IMR-90 (cell line): ENCODE results near the gene AUTS2. TPM values are rescaled to one million over a fixed set of nuclear protein-coding genes. Genes with fewer than 3 reads are reported as not detected.

Experiments used
- ATAC-seq: fragments of 200-7000 bp; cut with Tn5 transposase; 2 replicates; pipeline ENCODE4 v1.9.1; 2020; ENCODE audit warnings: low read depth, mild to moderate bottlenecking, moderate library complexity
- BruUV-seq: library from RNA; stranded (reverse); fragments of 400-500 nt; replicated peaks from 2 replicates; lab custom pipeline; 2021; lab: Mats Ljungman, UMichigan
- CTCF ChIA-PET: fragments of 300-600 bp; formaldehyde crosslinking; extraction: SDS; loops from one replicate; lab custom pipeline; 2021; ENCODE audit warnings: antibody characterized with exemption; lab: Yijun Ruan, JAX
- POLR2A ChIA-PET: fragments of 300-600 bp; sonication (Branson Sonifier 250); formaldehyde crosslinking; loops from one replicate; lab custom pipeline; 2022; ENCODE audit warnings: antibody characterized with exemption; ENCODE audit not compliant: unreplicated experiment; lab: Charles Lee
- DNase-seq: peaks from one replicate; pipeline ENCODE4 v3.0.0; 2013
- H2AFZ ChIP-seq: replicated peaks from 2 replicates; pipeline ENCODE3; 2013; ENCODE audit warnings: low read length, mild to moderate bottlenecking; ENCODE audit not compliant: poor library complexity
- H2AK5ac ChIP-seq: 2 replicates; pipeline ENCODE4 v1.6.1; 2013; ENCODE audit warnings: low read depth, low read length, inconsistent platforms
- H2AK9ac ChIP-seq: replicated peaks from 2 replicates; pipeline ENCODE3; 2013; ENCODE audit warnings: mild to moderate bottlenecking, low read depth, low read length, moderate library complexity; ENCODE audit not compliant: poor library complexity
- H2BK120ac ChIP-seq: 2 replicates; pipeline ENCODE4 v1.6.1; 2013; ENCODE audit warnings: low read depth, low read length, inconsistent platforms
- H2BK15ac ChIP-seq: 3 replicates; pipeline ENCODE4 v1.6.1; 2013; ENCODE audit warnings: low read depth, low read length, inconsistent platforms
- H2BK20ac ChIP-seq: 2 replicates; pipeline ENCODE4 v1.6.1; 2013; ENCODE audit warnings: low read depth, mild to moderate bottlenecking, inconsistent platforms, low read length, moderate library complexity
- H2BK5ac ChIP-seq: 2 replicates; pipeline ENCODE4 v1.6.1; 2013; ENCODE audit warnings: mild to moderate bottlenecking, low read depth, low read length, inconsistent platforms; ENCODE audit not compliant: poor library complexity, severe bottlenecking
- H3K14ac ChIP-seq: replicated peaks from 2 replicates; pipeline ENCODE4 v1.6.1; 2013; ENCODE audit warnings: low read depth, low read length, inconsistent platforms
- H3K18ac ChIP-seq: 2 replicates; pipeline ENCODE4 v1.6.1; 2013; ENCODE audit warnings: low read depth, low read length, control low read depth
- H3K23ac ChIP-seq: 2 replicates; pipeline ENCODE4 v1.6.1; 2013; ENCODE audit warnings: low read depth, low read length, inconsistent platforms
- H3K27ac ChIP-seq: 2 replicates; pipeline ENCODE4 v1.5.1; 2013; ENCODE audit warnings: mild to moderate bottlenecking, control low read depth, low read length; ENCODE audit not compliant: insufficient read depth
- H3K27me3 ChIP-seq: 2 replicates; pipeline ENCODE4 v1.6.1; 2013; ENCODE audit warnings: low read length; ENCODE audit not compliant: control insufficient read depth, insufficient read depth
- H3K36me3 ChIP-seq: 2 replicates; pipeline ENCODE4 v1.6.1; 2013; ENCODE audit warnings: low read length, mixed read lengths; ENCODE audit not compliant: control insufficient read depth, insufficient read depth
- H3K4ac ChIP-seq: 2 replicates; pipeline ENCODE4 v1.6.1; 2013; ENCODE audit warnings: low read depth, low read length, inconsistent platforms
- H3K4me1 ChIP-seq: 2 replicates; pipeline ENCODE4 v1.6.1; 2013; ENCODE audit warnings: low read length, mixed read lengths; ENCODE audit not compliant: control insufficient read depth, insufficient read depth
- H3K4me2 ChIP-seq: 2 replicates; pipeline ENCODE4 v1.6.1; 2013; ENCODE audit warnings: low read depth, mild to moderate bottlenecking, control low read depth, low read length, moderate library complexity
- H3K4me3 ChIP-seq: 2 replicates; pipeline ENCODE4 v1.5.1; 2013; ENCODE audit warnings: low read depth, mild to moderate bottlenecking, control low read depth, low read length, moderate library complexity; ENCODE audit not compliant: insufficient read depth
- H3K56ac ChIP-seq: 2 replicates; pipeline ENCODE4 v1.6.1; 2013; ENCODE audit warnings: low read length, inconsistent platforms; ENCODE audit not compliant: insufficient read depth; ENCODE audit errors: extremely low read depth
- H3K79me1 ChIP-seq, 2 experiments: 2 replicates each; pipeline ENCODE4 v1.6.1; 2013; ENCODE audit warnings: low read length in 2 of 2, inconsistent platforms in 1 of 2, low read depth in 1 of 2
- H3K9ac ChIP-seq: 2 replicates; pipeline ENCODE4 v1.6.1; 2013; ENCODE audit warnings: low read depth, low read length, control low read depth
- H3K9me1 ChIP-seq: 2 replicates; pipeline ENCODE4 v1.6.1; 2013; ENCODE audit warnings: low read length, inconsistent platforms; ENCODE audit not compliant: insufficient read depth
- H3K9me3 ChIP-seq: 2 replicates; pipeline ENCODE4 v1.6.1; 2013; ENCODE audit warnings: low read length; ENCODE audit not compliant: control insufficient read depth, insufficient read depth
- H4K20me1 ChIP-seq: 2 replicates; pipeline ENCODE4 v1.6.1; 2013; ENCODE audit warnings: low read length, inconsistent platforms; ENCODE audit not compliant: insufficient read depth
- H4K5ac ChIP-seq: 2 replicates; pipeline ENCODE4 v1.6.1; 2013; ENCODE audit warnings: mild to moderate bottlenecking, low read depth, low read length, control low read depth
- H4K8ac ChIP-seq, 2 experiments: 2 replicates each; pipeline ENCODE4 v1.6.1; 2013; ENCODE audit warnings: low read depth in 2 of 2, low read length in 2 of 2, control low read depth in 1 of 2, inconsistent platforms in 1 of 2
- H4K91ac ChIP-seq: 2 replicates; pipeline ENCODE4 v1.6.1; 2013; ENCODE audit warnings: low read depth, low read length, inconsistent platforms; ENCODE audit not compliant: insufficient read depth
- BHLHE40 ChIP-seq: fragments of 150-350 bp; IDR thresholded peaks from 2 replicates; pipeline ENCODE4 v1.6.1; 2016; ENCODE audit warnings: mild to moderate bottlenecking, low read depth, low read length
- CEBPB ChIP-seq: IDR thresholded peaks from 2 replicates; pipeline ENCODE4 v1.6.1; 2012; ENCODE audit warnings: low read depth, low read length, improper control_type of control experiment
- CHD1 ChIP-seq: IDR thresholded peaks from 2 replicates; pipeline ENCODE4 v1.6.1; 2012; ENCODE audit warnings: low read depth, low read length, improper control_type of control experiment
- CTCF ChIP-seq: conservative IDR thresholded peaks from 2 replicates; pipeline ENCODE4 v1.5.1; 2012; ENCODE audit warnings: mild to moderate bottlenecking, low read depth, low read length, improper control_type of control experiment
- ELK1 ChIP-seq: fragments of 150-350 bp; IDR thresholded peaks from 2 replicates; pipeline ENCODE4 v1.6.1; 2016; ENCODE audit warnings: low read depth, mild to moderate bottlenecking, low read length, moderate library complexity, borderline replicate concordance
- FOS ChIP-seq: fragments of 150-350 bp; IDR thresholded peaks from 2 replicates; pipeline ENCODE4 v1.6.1; 2016; ENCODE audit warnings: low read depth, low read length
- MAFK ChIP-seq: IDR thresholded peaks from 2 replicates; pipeline ENCODE4 v1.6.1; 2012; ENCODE audit warnings: low read depth, low read length, improper control_type of control experiment
- MAZ ChIP-seq: IDR thresholded peaks from 2 replicates; pipeline ENCODE4 v1.6.1; 2012; ENCODE audit warnings: low read depth, mild to moderate bottlenecking, low read length, improper control_type of control experiment, moderate library complexity, borderline replicate concordance
- MXI1 ChIP-seq: IDR thresholded peaks from 2 replicates; pipeline ENCODE4 v1.6.1; 2012; ENCODE audit warnings: low read depth, mild to moderate bottlenecking, low read length, moderate library complexity, borderline replicate concordance
- NFE2L2 ChIP-seq: fragments of 150-350 bp; IDR thresholded peaks from 2 replicates; pipeline ENCODE4 v1.6.1; 2016; ENCODE audit warnings: low read depth, mild to moderate bottlenecking, low read length
- POLR2A ChIP-seq: IDR thresholded peaks from 2 replicates; pipeline ENCODE4 v1.6.1; 2012; ENCODE audit warnings: mild to moderate bottlenecking, low read depth, low read length
- RAD21 ChIP-seq: IDR thresholded peaks from 2 replicates; pipeline ENCODE4 v1.6.1; 2012; ENCODE audit warnings: low read length, improper control_type of control experiment
- RCOR1 ChIP-seq: IDR thresholded peaks from 2 replicates; pipeline ENCODE4 v1.6.1; 2012; ENCODE audit warnings: mild to moderate bottlenecking, low read length, improper control_type of control experiment; ENCODE audit not compliant: insufficient replicate concordance
- RFX5 ChIP-seq: IDR thresholded peaks from 2 replicates; pipeline ENCODE4 v1.8.0; 2012; ENCODE audit warnings: low read depth, mild to moderate bottlenecking, low read length, moderate library complexity
- SMC3 ChIP-seq: fragments of 150-350 bp; IDR thresholded peaks from 2 replicates; pipeline ENCODE4 v1.6.1; 2016; ENCODE audit warnings: low read depth, mild to moderate bottlenecking, antibody characterized with exemption, low read length, moderate library complexity
- USF2 ChIP-seq: fragments of 150-350 bp; IDR thresholded peaks from 2 replicates; pipeline ENCODE4 v1.6.1; 2017; ENCODE audit warnings: mild to moderate bottlenecking, antibody characterized with exemption, low read length, low read depth
- WGBS, 2 experiments: methylation state at CpG; one replicate each; pipeline versions ENCODE4 v1.1.5 to v1.1.7; 2013; ENCODE audit warnings: missing lambda C conversion rate in 2 of 2; ENCODE audit not compliant: insufficient read length in 1 of 2; ENCODE audit errors: extremely low coverage in 2 of 2; 5-methylcytosine and 5-hydroxymethylcytosine counted together
- dilution Hi-C: fragments of 300-500 bp; cut with HindIII; formaldehyde crosslinking; loops from one replicate; pipeline ENCODE4 v1.14.3; 2018; ENCODE audit warnings: low sequenced_read_pairs; ENCODE audit not compliant: unreplicated experiment
- in situ Hi-C: fragments of 300-500 bp; cut with MboI; formaldehyde crosslinking; loops from 3 replicates; pipeline ENCODE4 v1.14.3; 2019; ENCODE audit warnings: low sequenced_read_pairs, inconsistent platforms, mixed read lengths
- intact Hi-C: fragments of 100-400 bp; cut with micrococcal nuclease; formaldehyde crosslinking; loops from 2 replicates; pipeline ENCODE4 v1.10.0; 2022
- polyA plus RNA-seq, 3 experiments: library from polyadenylated mRNA; depleted of rRNA; stranded (reverse); fragments of >200 nt; gene quantifications; 2 replicates each; pipeline ENCODE4 v1.2.3, GENCODE V29; 2012; ENCODE audit warnings: low replicate concordance in 1 of 3
- total RNA-seq: library from RNA; depleted of rRNA; stranded (reverse); fragments of >200 nt; gene quantifications from 2 replicates; pipeline ENCODE4 v1.2.3, GENCODE V29; 2012

Gene AUTS2
- total and polyA plus RNA-seq, 2 of the 4 experiments (the other 2 are of a cell fraction), result 0.90 to 3.0 TPM

- no peak overlapping the region for H2BK120ac ChIP-seq
- H3K18ac ChIP-seq, result no peak overlapping the region
- H3K56ac ChIP-seq, result no peak overlapping the region
- ChIA-PET POLR2A (no interaction called here), CTCF (no interaction called here)
- dilution Hi-C loops, result no loop called here
- no peaks in the 10 kb centered on the region for H3K27me3 ChIP-seq
- no peak overlapping the region for H2BK5ac ChIP-seq
- intact Hi-C loops, result no loop called here
- TF ChIP-seq RAD21 (no peak), USF2 (no peak), MXI1 (no peak), CTCF (no peak), FOS (no peak), RFX5 (no peak), NFE2L2 (no peak), BHLHE40 (no peak), MAZ (no peak), MAFK (no peak), ELK1 (no peak), RCOR1 (no peak), SMC3 (no peak), CHD1 (no peak), POLR2A (no peak), CEBPB (no peak)
- no peaks in the 10 kb centered on the region for H3K9me3 ChIP-seq
- no peaks in the 10 kb centered on the region for H3K79me1 ChIP-seq
- no peak overlapping the region for H3K14ac ChIP-seq
- no peak overlapping the region for H3K23ac ChIP-seq
- no peaks in the 10 kb centered on the region for H3K4me1 ChIP-seq
- H4K5ac ChIP-seq, result no peak overlapping the region
- H4K20me1 ChIP-seq, result no peaks in the 10 kb centered on the region
- H3K4me2 ChIP-seq, result no peak overlapping the region
- no peak overlapping the region for H3K4ac ChIP-seq
- in situ Hi-C loops, result no loop called here
- no peak overlapping the region for H3K27ac ChIP-seq
- DNase-seq, result no peak
- no TSS peak for BruUV-seq
- H2BK15ac ChIP-seq, result no peak overlapping the region
- no CpG with 5 or more reads among the region's 1 CpG for WGBS, 2 experiments
- no peak overlapping the region for H2AFZ ChIP-seq
- H3K4me3 ChIP-seq, result no peak overlapping the region
- no peaks in the 10 kb centered on the region for H3K36me3 ChIP-seq
- H3K9ac ChIP-seq, result no peak overlapping the region
- no peak overlapping the region for H2AK5ac ChIP-seq
- H4K91ac ChIP-seq, result no peak overlapping the region
- no peak overlapping the region for H2BK20ac ChIP-seq
- H3K9me1 ChIP-seq, result no peaks in the 10 kb centered on the region
- no peak for ATAC-seq
- H2AK9ac ChIP-seq, result no peak overlapping the region
- no peak overlapping the region for H4K8ac ChIP-seq
Observed at GRCh38 chr7:69882269-69882668, 284.0 kb downstream of the AUTS2 start.
